GM18870 (cell line): ENCODE measurements around the gene TRAPPC4.
"Not testable (repeated sequence)": the region's sequence is repeated elsewhere in the genome, so short reads cannot be mapped to it uniquely, and the experiment has no call there.

Source experiments
- ATAC-seq: cut with Tn5 transposase; IDR thresholded peaks from one replicate; pipeline ENCODE4 v1.9.1; 2021; ENCODE audit warnings: moderate library complexity; ENCODE audit not compliant: unreplicated experiment

Gene TRAPPC4

GRCh38 chr11:119012629-119013170 lies 5.9 kb upstream of the TRAPPC4 start:
- ATAC-seq, result no peak

DNA sequence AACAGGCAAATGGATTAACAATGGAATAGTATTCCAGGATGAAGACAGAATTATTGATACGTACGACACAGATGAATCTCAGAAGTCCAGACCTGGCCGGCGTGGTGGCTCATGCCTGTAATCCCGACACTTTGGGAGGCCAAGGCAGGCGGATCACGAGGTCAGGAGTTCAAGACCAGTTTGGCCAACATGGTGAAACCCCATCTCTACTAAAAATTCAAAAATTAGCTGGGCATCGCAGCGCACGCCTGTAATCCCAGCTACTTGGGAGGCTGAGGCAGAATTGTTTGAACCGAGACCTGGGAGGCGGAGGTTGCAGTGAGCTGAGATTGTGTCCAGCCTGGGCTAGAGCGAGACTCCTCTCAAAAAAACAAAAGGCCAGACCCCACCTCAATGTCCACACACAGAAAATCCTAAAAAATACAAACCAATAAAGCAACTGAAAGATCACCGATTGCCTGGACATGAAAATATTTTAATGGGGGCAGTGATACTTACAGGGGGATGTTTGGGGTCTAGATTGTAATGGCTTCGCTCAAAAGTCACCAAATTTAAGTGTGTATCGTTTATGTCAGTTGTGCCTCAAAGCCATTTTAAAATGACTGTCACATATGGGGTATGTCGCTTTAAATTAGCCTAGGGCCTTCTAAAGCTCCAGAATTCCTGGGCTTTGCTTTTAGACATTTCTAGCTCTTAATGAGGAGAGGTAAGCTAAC lies 4.2 kb upstream of the TRAPPC4 start:
- ATAC-seq, result no peak

- ATAC-seq, result no peak
Observed at GRCh38 chr11:119015054-119015611, 3.4 kb upstream of the TRAPPC4 start.

DNA sequence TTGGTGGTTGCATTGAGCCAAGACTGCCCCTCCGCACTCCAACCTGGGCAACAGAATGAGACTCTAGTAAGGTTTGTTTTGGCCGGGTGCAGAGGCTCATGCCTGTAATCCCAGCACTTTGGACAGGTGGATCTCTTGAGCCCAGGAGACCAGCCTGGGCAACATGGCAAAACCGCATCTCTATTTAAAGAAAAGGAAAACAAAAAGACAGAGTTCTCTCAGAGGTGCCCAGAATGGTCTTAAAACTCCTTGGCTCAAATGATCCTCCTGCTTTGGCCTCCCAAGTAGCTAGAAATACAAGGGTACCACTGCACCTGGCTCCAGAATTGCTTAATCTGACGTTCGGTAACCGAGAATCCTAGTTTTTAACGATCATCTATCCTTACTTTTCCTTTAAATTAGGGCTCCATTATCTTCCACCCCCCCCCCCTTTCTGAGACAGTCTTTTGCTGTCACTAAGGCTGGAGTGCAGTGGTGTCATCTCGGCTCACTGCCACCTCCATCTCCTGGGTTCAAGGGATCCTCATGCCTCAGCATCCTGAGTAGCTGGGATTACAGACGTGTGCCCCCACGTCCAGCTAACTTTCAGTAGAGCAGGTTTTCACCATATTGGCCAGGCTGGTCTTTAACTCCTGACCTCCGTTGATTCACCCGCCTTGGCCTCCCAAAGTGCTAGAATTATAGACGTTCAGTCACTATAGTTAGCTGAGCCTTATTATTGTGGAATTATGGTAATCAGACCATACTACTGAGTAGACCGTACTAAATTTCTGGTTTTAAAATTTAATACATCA lies 2.2 kb upstream of the TRAPPC4 start:
- ATAC-seq, result no peak

- not testable (repeated sequence) for ATAC-seq
Observed at GRCh38 chr11:119017377-119017776, 1.2 kb upstream of the TRAPPC4 start.

DNA sequence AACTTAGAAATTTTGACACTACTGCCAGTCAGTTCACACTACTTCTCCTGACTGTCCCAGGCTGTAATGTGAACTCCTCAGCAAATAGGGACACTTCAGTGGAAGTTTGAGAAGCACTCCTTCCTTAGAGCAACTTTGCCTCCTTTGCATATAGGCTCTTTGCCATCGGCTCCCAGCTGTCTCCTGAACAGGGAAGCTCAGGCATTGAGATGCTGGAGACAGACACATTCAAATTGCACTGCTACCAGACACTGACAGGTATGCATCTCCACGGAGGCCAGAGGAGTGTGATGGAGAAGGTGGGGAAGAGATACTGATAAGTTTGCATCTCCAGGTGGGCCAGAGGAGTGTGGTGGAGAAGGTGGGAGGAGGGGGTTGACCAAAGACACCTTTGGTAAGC lies 1.4 kb downstream of the TRAPPC4 start:
- ATAC-seq, result no peak

GRCh38 chr11:119021631-119022030 lies 3.1 kb downstream of the TRAPPC4 start:
- no peak for ATAC-seq

- no peak for ATAC-seq
Observed at GRCh38 chr11:119023741-119024140, 5.2 kb downstream of the TRAPPC4 start.

DNA sequence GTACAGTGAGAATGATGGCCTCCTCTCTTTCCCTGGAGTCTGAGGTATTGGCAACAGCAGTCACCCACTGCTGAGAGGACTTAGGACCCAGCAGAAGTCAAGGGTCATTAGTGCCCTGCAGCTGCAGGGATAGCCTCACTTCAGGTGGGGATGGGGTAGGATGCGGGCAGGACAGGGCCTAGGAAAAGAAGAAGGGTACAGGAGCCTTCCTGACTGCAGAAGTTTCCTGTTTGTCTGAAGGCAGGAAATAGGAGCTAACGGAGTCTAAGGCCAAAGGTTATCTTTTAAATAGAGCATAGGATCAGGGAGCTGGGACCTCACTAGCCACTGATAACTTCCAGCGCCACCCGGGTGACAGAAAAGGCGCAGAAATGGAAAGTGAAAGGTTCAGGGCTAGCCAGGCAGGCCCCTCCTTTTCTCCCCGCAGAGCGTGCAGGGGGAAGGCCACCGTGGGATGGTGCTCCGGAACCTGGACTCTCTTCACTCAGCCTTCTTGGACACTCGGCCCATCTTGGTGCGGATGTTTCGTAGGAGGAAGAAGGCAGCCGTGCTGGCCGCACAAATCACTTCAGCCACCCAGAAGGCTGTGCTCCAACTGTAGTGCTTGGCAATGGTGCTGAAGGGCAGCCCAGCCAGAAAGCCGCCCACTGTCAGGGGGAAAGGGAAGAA lies 6.0 kb downstream of the TRAPPC4 start:
- no peak for ATAC-seq

- no peak for ATAC-seq
Observed at GRCh38 chr11:119025099-119025473, 6.5 kb downstream of the TRAPPC4 start.

DNA sequence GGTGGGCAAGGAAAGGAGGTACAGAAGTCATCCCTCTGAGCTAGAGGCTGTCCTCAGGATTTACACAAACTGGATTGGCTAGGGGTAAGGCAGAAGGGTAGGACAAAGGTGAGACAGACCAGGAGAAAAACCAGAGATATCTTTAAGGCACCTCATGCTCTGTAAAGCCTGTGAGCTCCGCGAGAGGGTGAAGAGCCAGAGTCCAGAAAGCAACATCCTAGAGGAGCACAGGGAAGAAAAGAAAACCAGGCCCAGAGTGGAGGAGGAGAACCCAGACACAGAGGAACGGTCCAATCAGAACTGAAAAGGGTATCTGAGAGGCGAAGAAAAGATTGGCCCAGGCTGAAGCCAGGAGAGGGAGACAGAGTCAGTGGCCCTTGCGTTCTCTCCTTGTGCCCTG lies 7.0 kb downstream of the TRAPPC4 start:
- ATAC-seq, result no peak

DNA sequence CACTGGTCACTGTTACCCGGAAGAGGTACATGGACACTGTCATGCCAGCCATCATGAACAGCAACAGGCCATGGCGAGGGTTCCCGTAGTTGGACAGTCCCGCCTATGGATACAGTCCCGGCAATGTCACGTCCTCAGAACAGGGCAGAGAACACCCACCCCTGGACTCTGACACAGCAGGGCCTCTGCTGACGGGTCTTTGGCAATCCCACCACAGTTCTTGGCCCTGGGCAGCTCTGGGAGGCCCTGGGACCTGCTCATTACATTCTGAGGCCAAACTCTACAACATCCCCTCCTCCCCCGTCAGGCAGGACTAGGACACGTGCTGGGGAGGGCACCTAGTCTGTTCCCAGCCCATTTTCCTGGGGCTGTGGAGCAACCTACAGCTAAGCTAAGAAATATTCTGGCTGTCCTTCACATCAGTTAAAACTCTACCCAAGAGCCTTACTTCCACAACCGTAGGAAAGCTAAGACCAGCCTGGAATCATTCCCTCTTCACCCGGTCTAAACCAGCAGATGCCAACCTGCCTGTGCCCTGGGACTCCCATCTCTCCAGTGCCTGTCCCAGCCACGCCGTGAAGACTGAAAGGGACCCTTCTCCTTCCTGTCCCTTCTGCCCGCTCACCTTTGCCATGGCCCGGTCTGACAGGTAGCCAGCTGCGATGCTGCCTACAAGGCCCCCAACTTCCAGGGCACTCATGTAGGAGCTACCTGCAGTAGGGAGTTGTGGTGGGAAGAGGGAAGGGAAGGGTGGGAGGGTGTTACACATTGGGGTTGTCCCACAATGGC lies 7.6 kb downstream of the TRAPPC4 start:
- no peak for ATAC-seq

DNA sequence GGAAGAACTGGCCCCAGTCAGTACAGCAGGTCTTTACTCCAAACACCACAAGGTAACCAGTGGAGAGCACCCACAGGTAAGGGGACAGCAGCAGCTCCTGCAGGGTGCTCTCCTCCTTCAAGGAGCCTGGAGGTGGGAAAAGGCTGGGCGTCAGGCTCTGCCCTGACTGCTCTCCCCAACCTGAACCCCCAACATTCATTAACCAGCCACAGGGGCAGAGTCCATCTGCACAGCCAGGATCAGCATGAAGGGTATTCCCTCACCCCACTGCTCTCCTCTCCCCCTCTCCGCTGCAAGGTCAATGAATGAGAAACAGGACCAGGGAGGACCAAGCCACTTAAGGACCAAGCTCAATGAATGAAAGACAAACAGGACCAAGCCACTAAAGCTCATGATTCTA lies 8.4 kb downstream of the TRAPPC4 start:
- ATAC-seq, result no peak

DNA sequence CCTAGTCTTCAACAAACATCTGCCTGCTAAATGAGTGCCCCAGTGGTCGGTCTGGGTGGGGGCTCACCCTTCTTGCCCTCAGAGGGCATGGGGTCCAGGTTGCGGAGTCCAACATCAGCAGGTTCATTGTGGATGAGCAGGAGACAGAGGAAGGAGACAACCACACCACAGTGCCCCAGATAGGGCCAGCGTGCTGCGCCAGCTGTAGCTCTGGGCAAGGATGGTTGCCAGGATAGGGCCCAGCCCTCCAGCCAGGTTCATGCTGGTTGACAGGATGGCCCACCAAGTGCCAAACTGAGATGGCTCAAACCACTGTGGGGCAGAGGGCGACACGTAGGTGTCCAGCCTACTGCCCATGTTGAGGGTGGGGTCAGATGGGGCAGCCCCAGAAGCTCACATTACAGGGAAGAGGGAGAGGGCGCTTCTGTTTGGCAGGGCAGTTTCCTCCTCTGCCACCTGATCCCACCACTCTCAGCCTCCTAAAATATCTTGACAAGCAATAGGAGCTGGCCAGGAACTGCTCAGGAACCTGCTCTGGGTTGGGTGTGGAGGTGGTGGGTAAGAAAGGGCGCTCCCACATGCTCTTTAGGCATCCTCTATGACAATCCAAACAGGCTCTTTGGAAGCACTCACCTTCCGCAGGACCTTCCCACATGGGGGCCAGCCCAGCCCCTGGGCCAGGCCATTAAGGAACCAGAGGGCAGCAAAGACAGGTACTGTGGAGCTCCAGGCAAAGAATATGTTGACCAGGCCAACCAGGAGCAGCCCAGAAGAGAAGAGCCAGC lies 9.2 kb downstream of the TRAPPC4 start:
- no peak for ATAC-seq

GRCh38 chr11:119028346-119029068 lies 9.9 kb downstream of the TRAPPC4 start:
- ATAC-seq, result no peak

DNA sequence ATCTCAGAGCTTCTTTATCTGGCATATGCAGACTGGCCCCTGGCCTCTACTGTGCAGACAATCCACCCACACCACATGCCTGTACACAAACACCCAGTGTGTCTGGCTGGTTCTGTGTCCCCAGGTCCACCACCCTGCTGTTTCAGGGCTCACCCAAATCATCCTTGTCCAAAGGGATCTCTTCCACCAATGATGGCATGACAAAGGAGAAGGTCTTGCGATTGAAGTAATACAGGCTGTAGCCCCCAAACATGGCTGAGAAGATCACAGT lies 10.4 kb downstream of the TRAPPC4 start:
- no peak for ATAC-seq

GRCh38 chr11:119029340-119030028 lies 10.9 kb downstream of the TRAPPC4 start:
- no peak for ATAC-seq

DNA sequence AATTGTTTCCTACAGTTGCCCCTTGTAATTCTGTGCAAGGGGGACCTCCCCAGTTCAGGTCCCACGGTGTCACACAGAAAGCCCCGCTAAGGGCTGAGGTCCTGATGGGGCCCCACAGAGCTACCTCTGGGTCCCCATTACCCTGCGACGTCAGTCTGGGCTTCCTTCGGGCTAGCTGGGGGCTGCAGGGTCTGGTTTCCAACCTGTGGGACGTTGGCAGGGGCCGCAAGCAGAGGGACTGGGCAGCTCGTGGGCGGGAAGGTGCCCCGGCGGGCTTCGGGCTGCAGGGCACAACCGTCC lies 11.4 kb downstream of the TRAPPC4 start:
- ATAC-seq, result no peak
